Lower leg skin (tissue), 4 donors: ENCODE measurements around the gene PKP2. TPM values are rescaled to one million over a fixed set of nuclear protein-coding genes. Genes with fewer than 3 reads are reported as not detected.

Experiments
- DNase-seq, 2 donors: peaks; one replicate each; pipeline ENCODE4 v3.0.0-alpha.2; 2019; ENCODE audit warnings: low spot score in 2 of 2
- H3K4me3 ChIP-seq: fragments of 200-600 bp; sonication (generic); 2 replicates; pipeline ENCODE4 v1.5.1; 2017; ENCODE audit warnings: mild to moderate bottlenecking, low read depth; ENCODE audit not compliant: poor library complexity, severe bottlenecking
- CTCF ChIP-seq, 3 donors: fragments of 450-650 bp; IDR thresholded peaks; one replicate each; pipeline ENCODE4 v1.5.1; 2016; ENCODE audit warnings: antibody characterized with exemption in 3 of 3, mild to moderate bottlenecking in 3 of 3, moderate library complexity in 2 of 3
- POLR2A ChIP-seq, 2 donors: fragments of 450-650 bp; IDR thresholded peaks; one replicate each; pipeline ENCODE4 v1.6.1; 2016 to 2017; ENCODE audit warnings: antibody characterized with exemption in 2 of 2, mild to moderate bottlenecking in 1 of 2, moderate library complexity in 1 of 2
- WGBS, 2 donors: methylation state at CpG; one replicate each; pipeline ENCODE4 v1.1.5; 2018; 5-methylcytosine and 5-hydroxymethylcytosine counted together
- intact Hi-C: fragments of 100-400 bp; cut with DNase I; formaldehyde crosslinking; loops from one replicate; pipeline ENCODE4 v1.15.0; 2023; ENCODE audit warnings: low total_unique reads
- total RNA-seq, 4 donors: library from RNA; depleted of rRNA; stranded (reverse); fragments of >200 nt; gene quantifications; one replicate each; pipeline ENCODE4 v1.1.0, GENCODE V29; 2016

PKP2 gene
- total RNA-seq, 4 donors from 2014 or later, result 7.5 to 10.5 (median 9.2) TPM

GRCh38 chr12:32901553-32901952 lies 5.0 kb upstream of the PKP2 start:
- TF ChIP-seq POLR2A (IDR thresholded peaks at IDR 0.05) (no peak), CTCF (IDR thresholded peaks at IDR 0.05) (no peak)
- WGBS, 2 donors, result 54 to 55% methylated on average over 4 of the region's 4 CpGs
- no peak overlapping the region for H3K4me3 ChIP-seq
- DNase-seq, result no peak
- intact Hi-C loops, result no loop called here

GRCh38 chr12:32897687-32898573 lies 1.4 kb upstream of the PKP2 start:
- no peak overlapping the region for H3K4me3 ChIP-seq
- no peak for DNase-seq
- intact Hi-C loops, result no loop called here
- 70 to 81% methylated on average over 10 of the region's 10 CpGs for WGBS, 2 donors
- no peak for TF ChIP-seq CTCF (IDR thresholded peaks at IDR 0.05)
- TF ChIP-seq POLR2A (IDR thresholded peaks at IDR 0.05), result no peak

GRCh38 chr12:32897281-32897610 lies 669 bp upstream of the PKP2 start:
- TF ChIP-seq POLR2A (IDR thresholded peaks at IDR 0.05) (no peak), CTCF (IDR thresholded peaks at IDR 0.05) (no peak)
- intact Hi-C loops, result no loop called here
- WGBS, 2 donors, result 7 to 8% methylated on average over 6 of the region's 6 CpGs
- H3K4me3 ChIP-seq, result peak overlapping the region; percentile 41
- no peak for DNase-seq

- TF ChIP-seq POLR2A (IDR thresholded peaks at IDR 0.05) (no peak), CTCF (IDR thresholded peaks at IDR 0.05) (no peak)
- H3K4me3 ChIP-seq, result peak overlapping the region; percentile 41
- WGBS, 2 donors, result 4% methylated on average over 28 of the region's 28 CpGs
- DNase-seq, result peak in 1 of 2 donors; percentile 24
- intact Hi-C loops, result no loop called here
Measured at GRCh38 chr12:32895688-32896431, 717 bp downstream of the PKP2 start.

GRCh38 chr12:32894566-32894965 lies 2.0 kb downstream of the PKP2 start:
- 80 to 82% methylated on average over 2 of the region's 2 CpGs for WGBS, 2 donors
- no peak overlapping the region for H3K4me3 ChIP-seq
- no peak for DNase-seq
- TF ChIP-seq POLR2A (IDR thresholded peaks at IDR 0.05), result no peak
- TF ChIP-seq CTCF (IDR thresholded peaks at IDR 0.05), result no peak
- intact Hi-C loops, result no loop called here
